Activated T-helper 17 cell treated with anti-CD3 and anti-CD28 coated beads, Interleukin-2, amount 50 U/mL, for 72 hours (primary cell): Measurements from ENCODE around the gene KCNAB1. TPM values are rescaled to one million over a fixed set of nuclear protein-coding genes. Genes with fewer than 3 reads are reported as not detected.
A peak's percentile ranks its signal among the peaks of the same experiment; 100 is the strongest.

ENCODE experiments used
- ATAC-seq: fragments of 150-1000 bp; cut with Tn5 transposase; replicated peaks from 2 replicates; pipeline ENCODE4 v1.10.0; 2021; ENCODE audit warnings: mild to moderate bottlenecking, moderate library complexity
- H3K27ac Mint-ChIP-seq: one replicate; pipeline ENCODE4 v1.8.0; 2022; ENCODE audit warnings: mixed read lengths
- H3K27me3 Mint-ChIP-seq: one replicate; pipeline ENCODE4 v1.8.0; 2022; ENCODE audit warnings: mixed read lengths
- H3K36me3 Mint-ChIP-seq: one replicate; pipeline ENCODE4 v1.8.0; 2022; ENCODE audit warnings: low read depth, mild to moderate bottlenecking, mixed read lengths
- H3K4me1 Mint-ChIP-seq: one replicate; pipeline ENCODE4 v1.8.0; 2022; ENCODE audit warnings: mixed read lengths
- H3K4me3 Mint-ChIP-seq: one replicate; pipeline ENCODE4 v1.8.0; 2022; ENCODE audit warnings: mild to moderate bottlenecking, mixed read lengths
- H3K9me3 Mint-ChIP-seq: one replicate; pipeline ENCODE4 v1.8.0; 2022; ENCODE audit warnings: mixed read lengths
- total RNA-seq, 2 donors: library from RNA; stranded (reverse); gene quantifications; one replicate each; pipeline ENCODE4 v1.2.3, GENCODE V29; 2022

KCNAB1 gene
- total RNA-seq, 2 donors from 2014 or later = not detected

DNA sequence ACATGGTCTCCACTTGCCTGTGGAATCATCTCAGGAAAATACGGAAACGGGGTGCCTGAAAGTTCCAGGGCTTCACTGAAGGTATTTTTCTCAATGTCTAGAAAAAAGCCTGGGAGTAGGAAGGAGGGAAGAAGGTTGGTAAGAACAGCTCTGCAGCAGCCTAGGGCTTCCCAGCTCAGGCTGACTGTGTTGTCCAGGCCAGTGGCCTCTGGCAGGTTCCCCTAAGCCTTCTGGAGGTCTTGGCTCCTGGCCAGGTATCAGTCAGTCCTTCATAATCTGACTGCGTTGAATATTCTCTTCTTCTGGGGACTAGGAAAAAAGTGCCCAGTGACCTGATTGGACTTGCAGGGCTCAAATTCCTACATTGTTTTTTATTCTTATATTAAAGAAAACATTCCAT is 395.9 kb downstream of the KCNAB1 start:
- ATAC-seq = no peak
- no peaks in the 10 kb centered on the region for H3K27me3 Mint-ChIP-seq
- H3K4me1 Mint-ChIP-seq = peaks cover 19% of the 10 kb centered on the region
- no peaks in the 10 kb centered on the region for H3K9me3 Mint-ChIP-seq
- H3K27ac Mint-ChIP-seq = no peak overlapping the region
- H3K36me3 Mint-ChIP-seq = no peaks in the 10 kb centered on the region
- no peak overlapping the region for H3K4me3 Mint-ChIP-seq

GRCh38 chr3:156516961-156517360 is 396.6 kb downstream of the KCNAB1 start:
- no peak overlapping the region for H3K27ac Mint-ChIP-seq
- no peaks in the 10 kb centered on the region for H3K27me3 Mint-ChIP-seq

GRCh38 chr3:156518726-156519125 is 398.3 kb downstream of the KCNAB1 start:
- Mint-ChIP-seq H3K27ac (no peak overlapping the region), H3K4me1 (peaks cover 7% of the 10 kb centered on the region), H3K9me3 (no peaks in the 10 kb centered on the region), H3K4me3 (no peak overlapping the region), H3K36me3 (peaks cover under 1% of the 10 kb centered on the region), H3K27me3 (no peaks in the 10 kb centered on the region)
- no peak for ATAC-seq

More at GRCh38 chr3:156516961-156517360, 396.6 kb downstream of the KCNAB1 start:
- H3K4me3 Mint-ChIP-seq = no peak overlapping the region
- no peak for ATAC-seq
- no peaks in the 10 kb centered on the region for H3K36me3 Mint-ChIP-seq
- H3K9me3 Mint-ChIP-seq = no peaks in the 10 kb centered on the region
- peaks cover 14% of the 10 kb centered on the region for H3K4me1 Mint-ChIP-seq

DNA sequence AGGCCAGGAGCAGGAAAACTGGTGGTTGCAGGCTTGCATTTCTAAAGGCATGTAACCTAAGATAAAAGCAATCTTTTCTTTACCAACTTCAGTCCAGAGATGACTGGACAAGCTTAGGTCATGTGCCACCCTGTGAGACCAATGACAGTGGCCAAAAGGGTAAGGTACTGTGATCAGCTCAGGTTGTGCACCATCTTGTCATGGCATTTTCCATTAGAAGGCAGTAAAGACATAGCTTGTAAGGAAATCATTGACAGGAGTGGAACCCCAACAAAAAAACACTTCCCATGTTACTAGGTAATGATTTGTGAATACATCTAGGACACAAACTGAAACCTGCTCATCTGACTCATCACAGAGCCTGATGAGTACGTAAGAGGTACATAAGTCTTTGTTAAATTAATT is 399.4 kb downstream of the KCNAB1 start:
- Mint-ChIP-seq H3K27me3 (no peaks in the 10 kb centered on the region), H3K9me3 (no peaks in the 10 kb centered on the region), H3K4me1 (peaks cover 11% of the 10 kb centered on the region), H3K27ac (peak overlapping the region; percentile 43), H3K4me3 (no peak overlapping the region), H3K36me3 (peaks cover 11% of the 10 kb centered on the region)
- ATAC-seq = peak; percentile 78

GRCh38 chr3:156522673-156523072 is 402.3 kb downstream of the KCNAB1 start:
- Mint-ChIP-seq H3K36me3 (peaks cover 12% of the 10 kb centered on the region), H3K4me1 (peaks cover 11% of the 10 kb centered on the region), H3K27me3 (no peaks in the 10 kb centered on the region), H3K4me3 (no peak overlapping the region), H3K9me3 (no peaks in the 10 kb centered on the region), H3K27ac (no peak overlapping the region)
- no peak for ATAC-seq

DNA sequence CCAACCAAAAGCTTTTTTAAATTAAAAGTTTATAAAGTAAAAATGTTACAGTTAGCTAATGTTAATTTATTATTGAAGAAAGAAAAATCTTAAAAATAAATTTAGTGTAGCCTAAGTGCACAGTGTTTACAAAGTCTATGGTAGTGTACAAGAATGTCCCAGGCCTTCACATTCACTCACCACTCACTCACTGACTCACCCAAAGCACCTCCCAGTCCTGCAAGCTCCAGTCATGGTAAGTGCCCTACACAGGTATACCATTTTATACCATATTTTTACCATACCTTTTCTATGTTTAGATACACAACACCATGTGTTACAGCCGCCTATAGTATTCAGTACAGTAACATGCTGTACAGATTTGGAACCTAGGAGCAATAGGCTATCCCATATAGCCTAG is 405.4 kb downstream of the KCNAB1 start:
- Mint-ChIP-seq H3K27me3 (no peaks in the 10 kb centered on the region), H3K4me3 (no peak overlapping the region), H3K27ac (no peak overlapping the region), H3K9me3 (no peaks in the 10 kb centered on the region), H3K4me1 (peaks cover 17% of the 10 kb centered on the region), H3K36me3 (peaks cover 12% of the 10 kb centered on the region)
- ATAC-seq = peak; percentile 30

DNA sequence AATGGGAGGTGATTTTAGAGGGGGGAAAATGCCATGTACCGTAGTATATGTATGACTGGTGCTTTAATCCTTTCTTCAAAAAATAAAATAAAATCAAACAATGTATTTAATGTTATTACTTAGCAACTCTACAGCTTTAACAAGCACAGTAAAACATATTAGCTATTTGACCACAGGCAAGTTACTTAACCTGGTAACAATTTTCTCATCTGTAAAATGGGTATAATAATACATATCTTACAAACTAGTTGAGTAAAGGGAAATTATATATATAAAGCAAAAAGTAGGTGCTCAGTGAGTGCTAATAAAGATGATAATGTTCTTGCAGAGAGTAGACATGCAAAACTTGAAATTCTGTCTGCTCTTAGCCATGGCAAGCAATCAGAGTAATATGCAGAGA is 406.7 kb downstream of the KCNAB1 start:
- Mint-ChIP-seq H3K27me3 (no peaks in the 10 kb centered on the region), H3K4me1 (peaks cover 17% of the 10 kb centered on the region), H3K4me3 (no peak overlapping the region), H3K36me3 (peaks cover 12% of the 10 kb centered on the region), H3K27ac (no peak overlapping the region), H3K9me3 (no peaks in the 10 kb centered on the region)
- no peak for ATAC-seq

DNA sequence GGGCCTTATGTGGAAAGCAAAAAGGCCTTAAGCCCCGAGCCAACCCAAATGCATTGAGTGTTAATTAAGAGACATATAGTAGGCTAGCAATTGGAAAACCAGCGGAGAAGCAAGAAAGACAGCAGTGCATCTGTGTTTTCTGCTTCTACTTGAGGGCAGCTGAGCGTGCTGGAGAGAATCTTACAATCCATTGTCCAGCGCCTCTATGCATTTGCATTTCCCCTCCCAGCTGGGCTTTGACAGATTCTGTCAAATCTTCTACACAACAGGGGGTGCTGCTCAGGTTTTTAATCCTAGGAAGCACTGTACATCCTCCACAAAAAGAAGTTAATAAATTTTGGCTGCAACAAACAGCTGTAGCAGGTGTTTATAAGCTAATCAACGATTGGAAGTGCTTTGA is 410.6 kb downstream of the KCNAB1 start:
- no peak for ATAC-seq
- Mint-ChIP-seq H3K4me1 (peaks cover 20% of the 10 kb centered on the region), H3K27me3 (no peaks in the 10 kb centered on the region)

GRCh38 chr3:156532730-156533129 is 412.4 kb downstream of the KCNAB1 start:
- peaks cover 22% of the 10 kb centered on the region for H3K4me1 Mint-ChIP-seq
- H3K9me3 Mint-ChIP-seq = no peaks in the 10 kb centered on the region
- H3K27ac Mint-ChIP-seq = peak overlapping the region; percentile 2
- peaks cover 18% of the 10 kb centered on the region for H3K36me3 Mint-ChIP-seq
- H3K4me3 Mint-ChIP-seq = no peak overlapping the region
- no peaks in the 10 kb centered on the region for H3K27me3 Mint-ChIP-seq
- ATAC-seq = no peak

More for the DNA sequence above, 410.6 kb downstream of the KCNAB1 start:
- Mint-ChIP-seq H3K9me3 (no peaks in the 10 kb centered on the region), H3K4me3 (no peak overlapping the region), H3K27ac (no peak overlapping the region), H3K36me3 (peaks cover 9% of the 10 kb centered on the region)

GRCh38 chr3:156533205-156533604 is 412.8 kb downstream of the KCNAB1 start:
- H3K36me3 Mint-ChIP-seq = peaks cover 23% of the 10 kb centered on the region
- peak overlapping the region; percentile 2 for H3K27ac Mint-ChIP-seq
- peaks cover 22% of the 10 kb centered on the region for H3K4me1 Mint-ChIP-seq
- no peak for ATAC-seq
- no peaks in the 10 kb centered on the region for H3K9me3 Mint-ChIP-seq
- H3K27me3 Mint-ChIP-seq = no peaks in the 10 kb centered on the region
- no peak overlapping the region for H3K4me3 Mint-ChIP-seq

DNA sequence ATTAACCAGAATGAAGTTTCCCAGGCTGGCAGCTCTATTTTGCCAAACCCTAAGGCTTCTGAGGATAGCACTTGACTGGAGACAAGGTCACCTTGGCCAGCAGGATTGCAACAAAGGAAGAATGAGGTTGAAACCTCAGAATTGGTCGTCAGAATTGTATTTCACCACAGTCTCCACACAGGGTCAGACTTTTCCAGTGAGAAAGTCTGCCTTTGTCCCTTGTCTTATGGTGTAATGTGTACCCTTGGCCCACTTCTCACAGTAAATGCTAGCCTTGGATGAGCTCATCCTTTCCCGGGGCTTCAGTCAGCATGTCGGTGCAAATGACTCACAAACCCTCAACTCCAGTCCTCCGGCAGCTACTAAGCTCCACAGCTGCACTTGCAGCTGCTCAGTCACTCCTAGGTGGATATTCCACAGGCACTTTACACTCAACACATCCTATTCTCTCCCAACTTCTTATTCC is 414.8 kb downstream of the KCNAB1 start:
- H3K36me3 Mint-ChIP-seq = peaks cover 43% of the 10 kb centered on the region
- no peaks in the 10 kb centered on the region for H3K27me3 Mint-ChIP-seq
- peak; percentile 99 for ATAC-seq
- no peak overlapping the region for H3K4me3 Mint-ChIP-seq
- peak overlapping the region; percentile 69 for H3K27ac Mint-ChIP-seq
- H3K9me3 Mint-ChIP-seq = no peaks in the 10 kb centered on the region
- H3K4me1 Mint-ChIP-seq = peaks cover 9% of the 10 kb centered on the region

GRCh38 chr3:156535798-156536197 is 415.4 kb downstream of the KCNAB1 start:
- no peak overlapping the region for H3K4me3 Mint-ChIP-seq
- peaks cover 49% of the 10 kb centered on the region for H3K36me3 Mint-ChIP-seq
- H3K27me3 Mint-ChIP-seq = no peaks in the 10 kb centered on the region
- ATAC-seq = no peak
- H3K4me1 Mint-ChIP-seq = peaks cover 9% of the 10 kb centered on the region
- H3K9me3 Mint-ChIP-seq = no peaks in the 10 kb centered on the region
- H3K27ac Mint-ChIP-seq = peak overlapping the region; percentile 69

DNA sequence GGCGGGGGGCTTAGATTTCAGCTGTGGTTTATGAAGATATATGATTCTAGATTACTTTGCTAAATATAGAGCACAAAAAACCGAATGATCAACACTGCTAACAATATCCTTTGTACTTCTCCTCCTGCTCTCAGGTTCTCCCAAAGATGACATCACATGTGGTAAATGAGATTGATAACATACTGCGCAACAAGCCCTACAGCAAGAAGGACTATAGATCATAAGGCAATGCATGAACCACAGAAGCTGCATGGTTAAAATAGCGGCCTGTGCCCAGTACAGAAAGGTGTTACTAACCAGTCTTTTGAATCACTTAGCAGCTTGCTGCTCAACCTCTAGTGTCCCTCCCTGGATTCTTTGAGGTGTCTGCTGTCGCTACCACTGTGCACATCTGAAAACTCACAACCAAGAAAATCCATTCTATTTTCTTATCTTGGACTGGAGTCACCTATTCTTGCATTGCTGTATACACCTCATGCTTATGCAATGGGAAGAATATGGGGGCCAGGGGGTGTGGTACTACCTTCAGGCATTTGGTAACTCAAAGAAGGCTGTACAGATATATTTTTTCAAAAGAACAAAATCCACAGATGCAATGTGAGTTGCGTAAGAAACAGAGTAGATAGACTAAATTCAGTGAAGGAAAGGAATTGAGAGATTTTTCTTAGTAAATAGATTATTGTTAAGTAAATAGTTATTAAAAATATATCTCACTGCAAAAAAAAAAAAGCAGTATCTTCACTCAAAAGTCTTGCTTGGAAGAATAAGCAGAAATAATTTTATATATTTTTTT is 416.3 kb downstream of the KCNAB1 start:
- H3K36me3 Mint-ChIP-seq = peaks cover 57% of the 10 kb centered on the region

DNA sequence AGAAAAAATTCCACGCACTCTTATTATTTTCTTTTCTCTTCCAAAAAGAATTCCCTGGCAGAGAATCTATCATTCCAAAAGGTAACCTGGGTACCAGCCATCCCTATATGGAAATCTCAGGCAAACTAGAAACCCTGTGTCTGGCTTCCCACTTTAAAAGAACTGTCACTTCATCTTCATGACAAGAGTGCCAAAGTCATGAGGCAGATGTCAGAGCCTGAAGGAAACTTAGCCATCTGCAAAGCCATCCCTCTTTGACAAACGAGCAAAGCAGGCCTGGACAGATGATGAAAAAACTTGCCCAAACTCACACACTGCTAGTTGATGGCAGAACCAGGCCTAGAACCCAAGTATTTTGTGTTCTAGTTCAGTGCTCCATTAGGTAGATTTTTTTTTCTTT is 418.7 kb downstream of the KCNAB1 start:
- no peak for ATAC-seq
- Mint-ChIP-seq H3K9me3 (no peaks in the 10 kb centered on the region), H3K27me3 (no peaks in the 10 kb centered on the region), H3K27ac (no peak overlapping the region), H3K4me3 (no peak overlapping the region), H3K4me1 (peaks cover 9% of the 10 kb centered on the region), H3K36me3 (peaks cover 72% of the 10 kb centered on the region)

More for the DNA sequence above, 416.3 kb downstream of the KCNAB1 start:
- Mint-ChIP-seq H3K27me3 (no peaks in the 10 kb centered on the region), H3K27ac (no peak overlapping the region), H3K4me1 (peaks cover 9% of the 10 kb centered on the region), H3K9me3 (no peaks in the 10 kb centered on the region), H3K4me3 (no peak overlapping the region)
- ATAC-seq = no peak

GRCh38 chr3:156539802-156540201 is 419.4 kb downstream of the KCNAB1 start:
- H3K27ac Mint-ChIP-seq = no peak overlapping the region
- no peak overlapping the region for H3K4me3 Mint-ChIP-seq
- ATAC-seq = no peak
- H3K9me3 Mint-ChIP-seq = no peaks in the 10 kb centered on the region
- H3K27me3 Mint-ChIP-seq = no peaks in the 10 kb centered on the region
- H3K4me1 Mint-ChIP-seq = peaks cover 9% of the 10 kb centered on the region
- peaks cover 78% of the 10 kb centered on the region for H3K36me3 Mint-ChIP-seq
